Hepatocyte (in vitro differentiated cells): ENCODE data around the gene OTOR. TPM values are rescaled to one million over a fixed set of nuclear protein-coding genes. Genes with fewer than 3 reads are reported as not detected.
A peak's percentile ranks its signal among the peaks of the same experiment; 100 is the strongest.

ENCODE experiments used
- DNase-seq: peaks from one replicate; pipeline ENCODE4 v3.0.0-alpha.2; 2016; ENCODE audit warnings: low spot score
- H2AFZ ChIP-seq: fragments of 200-600 bp; sonication (generic); 2 replicates; pipeline ENCODE4 v1.6.0; 2016; ENCODE audit warnings: antibody characterized with exemption, mild to moderate bottlenecking
- H3K27ac ChIP-seq: fragments of 200-600 bp; sonication (generic); 2 replicates; pipeline ENCODE4 v1.5.1; 2016; ENCODE audit warnings: mild to moderate bottlenecking
- H3K27me3 ChIP-seq: fragments of 200-600 bp; sonication (generic); 2 replicates; pipeline ENCODE4 v1.6.1; 2016
- H3K36me3 ChIP-seq: fragments of 200-600 bp; sonication (generic); replicated peaks from 2 replicates; pipeline ENCODE4 v1.5.1; 2016; ENCODE audit warnings: low read depth; ENCODE audit not compliant: insufficient read depth
- H3K4me1 ChIP-seq: fragments of 200-600 bp; sonication (generic); 2 replicates; pipeline ENCODE4 v1.5.1; 2016; ENCODE audit warnings: mild to moderate bottlenecking, moderate library complexity; ENCODE audit not compliant: insufficient read depth
- H3K4me2 ChIP-seq: fragments of 200-600 bp; sonication (generic); 2 replicates; pipeline ENCODE4 v1.6.0; 2016
- H3K4me3 ChIP-seq: fragments of 200-600 bp; sonication (generic); 2 replicates; pipeline ENCODE4 v1.5.1; 2016; ENCODE audit warnings: mild to moderate bottlenecking
- H3K79me2 ChIP-seq: fragments of 200-600 bp; sonication (generic); 2 replicates; pipeline ENCODE4 v1.6.0; 2017; ENCODE audit warnings: mild to moderate bottlenecking
- H3K9me2 ChIP-seq: fragments of 200-600 bp; sonication (generic); replicated peaks from 2 replicates; pipeline ENCODE4 v1.6.0; 2017; ENCODE audit warnings: mild to moderate bottlenecking; ENCODE audit not compliant: insufficient read depth
- H3K9me3 ChIP-seq: fragments of 200-600 bp; sonication (generic); 2 replicates; pipeline ENCODE4 v1.5.1; 2016; ENCODE audit warnings: low read depth, mild to moderate bottlenecking
- H4K20me1 ChIP-seq: fragments of 200-600 bp; sonication (generic); 2 replicates; pipeline ENCODE4 v1.6.0; 2016; ENCODE audit warnings: mild to moderate bottlenecking; ENCODE audit not compliant: insufficient read depth, poor library complexity, severe bottlenecking
- EZH2 ChIP-seq: fragments of 200-600 bp; sonication (generic); IDR thresholded peaks from 2 replicates; pipeline ENCODE4 v1.6.1; 2016; ENCODE audit warnings: antibody characterized with exemption, mild to moderate bottlenecking, borderline replicate concordance
- EZH2phosphoT487 ChIP-seq: fragments of 200-600 bp; sonication (generic); IDR thresholded peaks from one replicate; pipeline ENCODE4 v1.6.1; 2018; ENCODE audit warnings: antibody characterized with exemption, mild to moderate bottlenecking, low read depth, moderate library complexity; ENCODE audit not compliant: unreplicated experiment, severe bottlenecking
- whole genome bisulfite sequencing: methylation state at CpG from one replicate; pipeline ENCODE4 v1.1.6; 2016; ENCODE audit warnings: low lambda C conversion rate; ENCODE audit errors: missing lambda C conversion rate; 5-methylcytosine and 5-hydroxymethylcytosine counted together
- polyA plus RNA-seq: library from polyadenylated mRNA; unstranded; fragments of >200 nt; fragmentation: Nextera tagmentation; extraction: Ambion mirVana; gene quantifications from 2 replicates; pipeline ENCODE4 v1.2.1, GENCODE V29; 2016
- total RNA-seq: library from RNA; depleted of rRNA; stranded (reverse); fragments of >200 nt; gene quantifications from 2 replicates; pipeline ENCODE4 v1.2.3, GENCODE V29; 2014
- TF ChIP-seq, protein P1 (sequence below): fragments of 200-600 bp; sonication (generic); IDR thresholded peaks from 2 replicates; pipeline ENCODE4 v1.5.1; 2016; ENCODE audit warnings: antibody characterized with exemption, mild to moderate bottlenecking; ENCODE audit not compliant: poor library complexity

OTOR gene
- total and polyA plus RNA-seq, 2 experiments from 2014 or later: 0.37 TPM; not detected in 1

DNA sequence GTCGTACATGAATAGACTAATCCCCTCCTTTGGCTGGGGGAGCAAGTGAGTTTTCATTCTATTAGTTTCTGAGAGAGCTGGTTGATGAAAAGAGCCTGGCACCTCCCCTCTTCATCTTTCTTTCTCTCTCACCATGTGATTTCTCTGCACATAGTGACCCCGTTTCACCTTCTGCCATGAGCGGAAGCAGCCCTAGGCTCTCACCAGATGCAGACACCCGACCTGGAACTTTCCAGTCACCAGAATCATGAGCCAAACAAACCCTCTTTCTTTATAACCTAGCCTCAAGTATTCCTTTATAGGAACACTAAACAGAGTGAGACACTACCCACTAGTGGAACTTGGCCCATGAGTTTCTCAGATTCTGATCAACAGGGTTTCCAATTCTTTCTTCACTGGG lies 16.4 kb downstream of the OTOR start:
- H3K4me3 ChIP-seq: no peak overlapping the region
- TF ChIP-seq, protein P1, sequence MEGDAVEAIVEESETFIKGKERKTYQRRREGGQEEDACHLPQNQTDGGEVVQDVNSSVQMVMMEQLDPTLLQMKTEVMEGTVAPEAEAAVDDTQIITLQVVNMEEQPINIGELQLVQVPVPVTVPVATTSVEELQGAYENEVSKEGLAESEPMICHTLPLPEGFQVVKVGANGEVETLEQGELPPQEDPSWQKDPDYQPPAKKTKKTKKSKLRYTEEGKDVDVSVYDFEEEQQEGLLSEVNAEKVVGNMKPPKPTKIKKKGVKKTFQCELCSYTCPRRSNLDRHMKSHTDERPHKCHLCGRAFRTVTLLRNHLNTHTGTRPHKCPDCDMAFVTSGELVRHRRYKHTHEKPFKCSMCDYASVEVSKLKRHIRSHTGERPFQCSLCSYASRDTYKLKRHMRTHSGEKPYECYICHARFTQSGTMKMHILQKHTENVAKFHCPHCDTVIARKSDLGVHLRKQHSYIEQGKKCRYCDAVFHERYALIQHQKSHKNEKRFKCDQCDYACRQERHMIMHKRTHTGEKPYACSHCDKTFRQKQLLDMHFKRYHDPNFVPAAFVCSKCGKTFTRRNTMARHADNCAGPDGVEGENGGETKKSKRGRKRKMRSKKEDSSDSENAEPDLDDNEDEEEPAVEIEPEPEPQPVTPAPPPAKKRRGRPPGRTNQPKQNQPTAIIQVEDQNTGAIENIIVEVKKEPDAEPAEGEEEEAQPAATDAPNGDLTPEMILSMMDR: no peak
- TF ChIP-seq EZH2 (no peak), EZH2phosphoT487 (no peak)
- 67% methylated on average over 4 of the region's 4 CpGs for WGBS
- H3K27ac ChIP-seq: peak overlapping the region; percentile 39
- no peaks in the 10 kb centered on the region for H3K9me3 ChIP-seq
- no peak overlapping the region for H2AFZ ChIP-seq
- peak overlapping the region; percentile 16 for H3K4me2 ChIP-seq
- DNase-seq: no peak
- peaks cover 19% of the 10 kb centered on the region for H3K4me1 ChIP-seq
- no peaks in the 10 kb centered on the region for H4K20me1 ChIP-seq
- H3K9me2 ChIP-seq: no peaks in the 10 kb centered on the region
- no peaks in the 10 kb centered on the region for H3K27me3 ChIP-seq
- H3K79me2 ChIP-seq: no peaks in the 10 kb centered on the region
- H3K36me3 ChIP-seq: no peaks in the 10 kb centered on the region

DNA sequence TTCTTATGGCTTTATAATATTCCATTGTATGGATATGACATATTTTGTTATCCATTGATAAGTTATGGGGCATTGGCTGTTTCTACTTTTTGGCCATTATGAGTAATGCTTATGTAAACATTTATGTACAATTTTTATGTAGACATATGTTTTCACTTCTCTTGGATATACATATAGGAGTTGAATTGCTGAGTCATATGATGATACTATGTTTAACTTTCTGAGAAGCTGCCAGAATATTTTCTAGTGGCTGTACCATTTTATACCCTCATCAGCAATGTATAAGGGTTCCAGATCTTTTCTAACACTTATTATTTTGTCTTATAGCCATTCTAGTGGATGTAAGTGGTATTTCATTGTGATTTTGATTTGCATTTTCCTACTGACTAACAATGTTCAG lies 23.1 kb downstream of the OTOR start:
- no peak overlapping the region for H2AFZ ChIP-seq
- no peak overlapping the region for H3K27ac ChIP-seq
- no peak for DNase-seq
- no peaks in the 10 kb centered on the region for H3K9me2 ChIP-seq
- H3K79me2 ChIP-seq: no peaks in the 10 kb centered on the region
- H3K9me3 ChIP-seq: no peaks in the 10 kb centered on the region
- H3K4me3 ChIP-seq: no peak overlapping the region
- no peak overlapping the region for H3K4me2 ChIP-seq
- TF ChIP-seq, protein P1: no peak
- no peak for TF ChIP-seq EZH2phosphoT487
- TF ChIP-seq EZH2: no peak
- H3K4me1 ChIP-seq: no peaks in the 10 kb centered on the region
- no peaks in the 10 kb centered on the region for H3K36me3 ChIP-seq
- no peaks in the 10 kb centered on the region for H3K27me3 ChIP-seq
- H4K20me1 ChIP-seq: no peaks in the 10 kb centered on the region

DNA sequence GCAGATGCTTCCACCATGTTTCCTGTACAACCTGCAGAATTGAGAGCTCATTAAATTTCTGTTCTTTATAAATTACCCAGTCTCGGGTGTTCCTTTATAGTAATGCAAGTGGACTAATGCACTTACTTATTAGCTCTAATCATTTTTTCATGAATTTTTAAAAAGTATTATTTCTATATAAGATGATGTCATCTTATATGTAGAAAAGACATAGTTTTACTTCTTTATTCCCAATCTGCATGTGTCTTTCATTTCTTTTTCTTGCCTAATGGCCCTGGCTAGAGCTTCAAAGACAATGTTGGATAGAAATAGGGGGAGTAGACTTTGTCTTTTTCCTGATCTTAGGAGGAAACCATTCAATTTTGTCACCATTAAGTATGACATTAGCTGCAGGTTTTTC lies 27.8 kb downstream of the OTOR start:
- WGBS: 87% methylated on average over 1 of the region's 1 CpG
- H3K4me3 ChIP-seq: no peak overlapping the region
- no peaks in the 10 kb centered on the region for H3K79me2 ChIP-seq

More for the DNA sequence above, 27.8 kb downstream of the OTOR start:
- Histone ChIP-seq H4K20me1 (no peaks in the 10 kb centered on the region), H2AFZ (no peak overlapping the region), H3K27me3 (no peaks in the 10 kb centered on the region), H3K4me2 (no peak overlapping the region), H3K9me3 (no peaks in the 10 kb centered on the region), H3K4me1 (no peaks in the 10 kb centered on the region), H3K9me2 (no peaks in the 10 kb centered on the region), H3K27ac (no peak overlapping the region), H3K36me3 (no peaks in the 10 kb centered on the region)
- no peak for DNase-seq
- TF ChIP-seq EZH2: no peak
- TF ChIP-seq, protein P1: no peak
- TF ChIP-seq EZH2phosphoT487: no peak
